Transverse colon (tissue), 4 donors: ENCODE measurements around the gene LDLRAD1. TPM values are rescaled to one million over a fixed set of nuclear protein-coding genes. Genes with fewer than 3 reads are reported as not detected.

Source experiments
- DNase-seq: peaks from one replicate; pipeline ENCODE4 v3.0.0-alpha.2; 2019
- H3K27ac ChIP-seq, 4 donors: fragments of 200-600 bp; sonication (generic); 2 replicates each; pipeline ENCODE4 v1.5.1; 2016 to 2018; ENCODE audit warnings: inconsistent platforms in 4 of 4
- H3K27me3 ChIP-seq: fragments of 200-600 bp; sonication (generic); 2 replicates; pipeline ENCODE4 v1.5.1; 2017; ENCODE audit warnings: inconsistent platforms
- H3K36me3 ChIP-seq, 4 donors: fragments of 200-600 bp; sonication (generic); 2 replicates each; pipeline ENCODE4 v1.5.1; 2017 to 2019; ENCODE audit warnings: inconsistent platforms in 4 of 4
- H3K4me1 ChIP-seq, 4 donors: fragments of 200-600 bp; sonication (generic); 2 replicates each; pipeline ENCODE4 v1.5.1; 2017 to 2020; ENCODE audit warnings: inconsistent platforms in 4 of 4
- H3K4me3 ChIP-seq, 4 donors: fragments of 200-600 bp; sonication (generic); 1 replicate in 1 of 4; 2 replicates in 3 of 4; pipeline versions ENCODE4 v1.5.1 to v1.6.1; 2017 to 2019; ENCODE audit warnings: inconsistent platforms in 4 of 4
- H3K9me3 ChIP-seq, 2 donors: fragments of 200-600 bp; sonication (generic); 2 replicates each; pipeline ENCODE4 v1.5.1; 2017 to 2019; ENCODE audit warnings: inconsistent platforms in 2 of 2
- CTCF ChIP-seq, 5 experiments: fragments of 200-600 bp in 3 of 5; fragments of 450-650 bp in 2 of 5; sonication (generic) in 3 of 5; IDR thresholded peaks; 1 replicate in 2 of 5; 2 replicates in 3 of 5; pipeline ENCODE4 v1.5.1; 2016 to 2017; ENCODE audit warnings: antibody characterized with exemption in 5 of 5, inconsistent platforms in 3 of 5, mild to moderate bottlenecking in 2 of 5, moderate library complexity in 1 of 5
- EP300 ChIP-seq: sonication (generic); formaldehyde crosslinking; IDR thresholded peaks from one replicate; pipeline ENCODE4 v1.6.1; 2017; ENCODE audit warnings: antibody characterized with exemption, low read depth
- POLR2A ChIP-seq: fragments of 450-650 bp; IDR thresholded peaks from one replicate; pipeline ENCODE4 v1.6.1; 2016; ENCODE audit warnings: antibody characterized with exemption, mild to moderate bottlenecking, moderate library complexity
- POLR2AphosphoS5 ChIP-seq, 3 donors: sonication (generic); formaldehyde crosslinking; IDR thresholded peaks; one replicate each; pipeline ENCODE4 v1.6.1; 2016; ENCODE audit warnings: antibody characterized with exemption in 3 of 3
- WGBS, 2 donors: methylation state at CpG; one replicate each; pipeline ENCODE4 v1.1.5; 2018; ENCODE audit warnings: low coverage in 1 of 2; 5-methylcytosine and 5-hydroxymethylcytosine counted together
- in situ Hi-C, 4 donors: fragments of 200-750 bp; cut with MboI; loops; one replicate each; pipeline versions ENCODE4 v1.15.0 to v1.15.1; 2017; ENCODE audit warnings: low sequenced_read_pairs in 3 of 4, low pct_ligation_motif_present in 1 of 4, low pct_unique_long_range_greater_than_20kb in 1 of 4
- intact Hi-C: fragments of 100-400 bp; cut with DNase I; formaldehyde crosslinking; loops from one replicate; pipeline ENCODE4 v1.15.1; 2023; ENCODE audit warnings: low total_unique reads
- total RNA-seq, 4 donors: library from RNA; depleted of rRNA; stranded (reverse); fragments of >200 nt; gene quantifications; one replicate each; pipeline ENCODE4 v1.1.0, GENCODE V29; 2016

Gene LDLRAD1
- total RNA-seq, 4 donors from 2014 or later, result not detected

GRCh38 chr1:53967409-53968124, 50.4 kb downstream of the LDLRAD1 start:
- in situ Hi-C loops, result loop anchor here in 2 of 4 donors (10.0 to 25.0 kb wide), 2 partner anchors 105 to 113 kb away; no protein-coding TSS in a partner anchor
- intact Hi-C loops, result no loop called here
- 75 to 85% methylated on average over 2 to 7 of the region's 7 CpGs for WGBS, 2 donors
- Histone ChIP-seq H3K27ac (no peak overlapping the region), H3K9me3 (no peaks in the 10 kb centered on the region), H3K27me3 (no peaks in the 10 kb centered on the region), H3K4me1 (no peaks in the 10 kb centered on the region), H3K4me3 (no peak overlapping the region), H3K36me3 (peaks cover 0 to 14% (median 3%) of the 10 kb centered on the region in 4 donors)
- no peak for DNase-seq
- TF ChIP-seq CTCF (IDR thresholded peaks at IDR 0.05) (no peak), POLR2A (no peak), EP300 (no peak), POLR2AphosphoS5 (IDR thresholded peaks at IDR 0.05) (no peak)

GRCh38 chr1:53966794-53967193, 51.2 kb downstream of the LDLRAD1 start:
- TF ChIP-seq POLR2AphosphoS5 (IDR thresholded peaks at IDR 0.05) (no peak), EP300 (no peak), CTCF (IDR thresholded peaks at IDR 0.05) (no peak), POLR2A (no peak)
- Histone ChIP-seq H3K4me1 (no peaks in the 10 kb centered on the region), H3K27me3 (no peaks in the 10 kb centered on the region), H3K4me3 (no peak overlapping the region), H3K27ac (no peak overlapping the region), H3K9me3 (no peaks in the 10 kb centered on the region), H3K36me3 (peaks cover 0 to 22% (median 6%) of the 10 kb centered on the region in 4 donors)
- no peak for DNase-seq
- intact Hi-C loops (no loop called here), in situ Hi-C loops (loop anchor here in 2 of 4 donors (10.0 to 25.0 kb wide), 2 partner anchors 104 to 112 kb away; no protein-coding TSS in a partner anchor)
- 80 to 83% methylated on average over 3 of the region's 3 CpGs for WGBS, 2 donors

- Histone ChIP-seq H3K4me1 (no peaks in the 10 kb centered on the region), H3K9me3 (no peaks in the 10 kb centered on the region), H3K27me3 (no peaks in the 10 kb centered on the region), H3K27ac (no peak overlapping the region), H3K4me3 (no peak overlapping the region), H3K36me3 (peaks cover 0 to 37% (median 6%) of the 10 kb centered on the region in 4 donors)
- 70 to 90% methylated on average over 5 of the region's 5 CpGs for WGBS, 2 donors
- no peak for DNase-seq
- TF ChIP-seq POLR2AphosphoS5 (IDR thresholded peaks at IDR 0.05) (no peak), POLR2A (no peak), EP300 (no peak), CTCF (IDR thresholded peaks at IDR 0.05) (no peak)
- intact Hi-C loops, result no loop called here
- in situ Hi-C loops, result loop anchor here in 2 of 4 donors (10.0 to 25.0 kb wide), 2 partner anchors 102 to 109 kb away; no protein-coding TSS in a partner anchor
Observed at GRCh38 chr1:53964109-53964508, 53.9 kb downstream of the LDLRAD1 start.

GRCh38 chr1:53963460-53963859, 54.5 kb downstream of the LDLRAD1 start:
- H3K27me3 ChIP-seq, result no peaks in the 10 kb centered on the region
- H3K36me3 ChIP-seq, result peaks cover 0 to 37% (median 6%) of the 10 kb centered on the region in 4 donors
- H3K9me3 ChIP-seq, result no peaks in the 10 kb centered on the region
- DNase-seq, result no peak
- no peak overlapping the region for H3K4me3 ChIP-seq
- 56 to 75% methylated on average over 3 to 4 of the region's 4 CpGs for WGBS, 2 donors
- no peak for TF ChIP-seq CTCF (IDR thresholded peaks at IDR 0.05)
- no peak for TF ChIP-seq POLR2A
- TF ChIP-seq EP300, result no peak
- in situ Hi-C loops (loop anchor here in 2 of 4 donors (10.0 to 25.0 kb wide), 2 partner anchors 101 to 109 kb away; no protein-coding TSS in a partner anchor), intact Hi-C loops (no loop called here)
- H3K4me1 ChIP-seq, result no peaks in the 10 kb centered on the region
- H3K27ac ChIP-seq, result no peak overlapping the region
